ENCODE results near the gene WDTC1. TPM values are rescaled to one million over a fixed set of nuclear protein-coding genes. Genes with fewer than 3 reads are reported as not detected.

WDTC1 gene
- total RNA-seq, 2 experiments from 2014 or later: 28.9 to 32.6 TPM

DNA sequence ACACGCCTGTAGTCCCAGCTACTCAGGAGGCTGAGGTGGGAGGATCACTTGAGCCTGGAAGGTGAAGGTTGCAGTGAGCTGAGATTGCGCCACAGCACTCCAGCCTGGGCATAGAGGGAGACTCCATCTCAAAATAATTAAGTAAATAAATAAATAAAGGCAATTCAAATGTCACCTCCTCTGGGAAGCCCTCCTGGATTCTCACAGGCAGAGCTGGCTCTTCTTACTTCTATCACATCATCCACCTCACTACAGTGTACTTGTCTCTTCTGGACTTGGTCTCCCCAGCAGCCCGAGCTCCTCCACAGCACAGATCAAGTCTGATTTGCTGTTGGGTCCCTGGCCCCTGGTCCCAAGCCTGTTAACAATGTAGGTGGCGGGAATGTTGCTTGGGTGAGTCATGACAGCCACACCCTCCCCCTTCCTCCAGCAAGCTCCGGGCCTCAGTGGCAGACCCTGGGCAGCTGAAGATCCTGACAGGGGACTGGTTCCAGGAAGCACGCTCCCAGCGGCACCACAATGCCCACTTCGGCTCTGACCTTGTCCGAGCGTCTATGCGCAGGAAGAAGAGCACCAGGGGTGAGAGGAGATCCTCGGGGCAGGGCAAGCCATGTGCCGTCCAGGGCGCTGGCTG is 112.7 kb downstream of the WDTC1 start:
- CTCF ChIA-PET: interaction anchor here (1.1 to 7.2 kb wide), 5 partner anchors 10 to 47 kb away, joined by 3 to 136 read pairs (median 12); partner anchors contain the start of gene MAP3K6
- Mint-ChIP-seq H3K27ac (no peak overlapping the region), H3K27me3 (no peaks in the 10 kb centered on the region), H3K4me1 (peaks cover 25% of the 10 kb centered on the region), H3K9me3 (ENCODE audit: low read depth) (no peaks in the 10 kb centered on the region), H3K36me3 (peaks cover 10% of the 10 kb centered on the region), H3K4me3 (no peak overlapping the region)
- no peak for DNase-seq
- ATAC-seq: no peak

- no peak for DNase-seq
- H3K27ac Mint-ChIP-seq: no peak overlapping the region
- peaks cover 9% of the 10 kb centered on the region for H3K4me1 Mint-ChIP-seq
- H3K4me3 Mint-ChIP-seq: peak overlapping the region; percentile 46
- CTCF ChIA-PET: interaction anchor here (0.7 to 2.3 kb wide), 4 partner anchors 8 to 638 kb away, joined by 3 to 11 read pairs (median 7); no protein-coding TSS in a partner anchor
- no peaks in the 10 kb centered on the region for H3K9me3 Mint-ChIP-seq (ENCODE audit: low read depth)
- peak; percentile 73 for ATAC-seq
- peaks cover 7% of the 10 kb centered on the region for H3K36me3 Mint-ChIP-seq
- no peaks in the 10 kb centered on the region for H3K27me3 Mint-ChIP-seq
Measured at GRCh38 chr1:27348861-27349783, 114.7 kb downstream of the WDTC1 start.

- peaks cover 5% of the 10 kb centered on the region for H3K4me1 Mint-ChIP-seq
- no peak overlapping the region for H3K27ac Mint-ChIP-seq
- CTCF ChIA-PET: interaction anchor here (1.4 to 2.3 kb wide), 3 partner anchors 7 to 18 kb away, joined by 4 to 11 read pairs (median 10); partner anchors contain the start of gene SYTL1
- H3K9me3 Mint-ChIP-seq (ENCODE audit: low read depth): no peaks in the 10 kb centered on the region
- no peaks in the 10 kb centered on the region for H3K27me3 Mint-ChIP-seq
- H3K36me3 Mint-ChIP-seq: peaks cover 5% of the 10 kb centered on the region
- no peak overlapping the region for H3K4me3 Mint-ChIP-seq
- ATAC-seq: no peak
- DNase-seq: no peak
Measured at GRCh38 chr1:27349784-27350662, 115.6 kb downstream of the WDTC1 start.

GRCh38 chr1:27350663-27351540 is 116.5 kb downstream of the WDTC1 start:
- Mint-ChIP-seq H3K27ac (no peak overlapping the region), H3K36me3 (peaks cover 5% of the 10 kb centered on the region), H3K4me3 (no peak overlapping the region), H3K9me3 (ENCODE audit: low read depth) (no peaks in the 10 kb centered on the region), H3K27me3 (no peaks in the 10 kb centered on the region), H3K4me1 (peaks cover 13% of the 10 kb centered on the region)
- CTCF ChIA-PET: interaction anchor here (1.1 to 1.4 kb wide), 2 partner anchors 10 to 18 kb away, joined by 3 to 4 read pairs; partner anchors contain the start of gene SYTL1
- DNase-seq (no peak), ATAC-seq (no peak)

DNA sequence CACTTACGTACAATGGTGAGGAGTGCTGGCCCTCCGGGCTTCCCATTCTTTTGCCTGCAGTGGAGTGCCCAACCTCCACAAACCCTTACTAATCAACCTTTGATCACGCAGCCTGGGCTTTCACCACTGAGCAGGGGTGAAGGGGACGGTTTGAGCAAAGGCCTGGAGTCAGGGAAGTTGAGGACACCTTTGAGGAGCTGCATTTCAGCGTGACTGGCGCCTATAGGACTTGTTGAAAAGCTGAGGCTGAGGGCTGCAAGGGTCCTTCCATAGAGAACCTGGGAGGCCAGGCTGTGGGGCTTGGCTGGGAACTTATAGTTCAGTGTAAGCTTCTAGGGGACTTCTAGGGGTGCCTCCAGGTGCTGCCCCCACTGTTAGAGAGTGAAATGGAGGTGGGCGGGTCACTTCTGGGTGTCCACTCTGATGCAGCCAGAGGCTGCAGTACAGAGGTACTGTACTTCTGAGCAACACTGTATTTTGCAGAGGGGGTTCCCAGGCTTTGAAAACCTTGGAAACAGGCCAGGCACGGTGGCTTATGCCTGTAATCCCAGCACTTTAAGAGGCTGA is 117.2 kb downstream of the WDTC1 start:
- H3K27me3 Mint-ChIP-seq: no peaks in the 10 kb centered on the region
- CTCF ChIA-PET: interaction anchor here (1.1 to 1.5 kb wide), 4 partner anchors 10 to 44 kb away, joined by 3 to 4 read pairs (median 4); partner anchors contain the start of genes MAP3K6 and SYTL1
- H3K36me3 Mint-ChIP-seq: peaks cover 2% of the 10 kb centered on the region
- DNase-seq (no peak), ATAC-seq (no peak)
- no peak overlapping the region for H3K27ac Mint-ChIP-seq
- H3K9me3 Mint-ChIP-seq (ENCODE audit: low read depth): no peaks in the 10 kb centered on the region
- H3K4me3 Mint-ChIP-seq: no peak overlapping the region
- peaks cover 20% of the 10 kb centered on the region for H3K4me1 Mint-ChIP-seq

- H3K36me3 Mint-ChIP-seq: no peaks in the 10 kb centered on the region
- H3K27me3 Mint-ChIP-seq: no peaks in the 10 kb centered on the region
- ATAC-seq: no peak
- H3K4me1 Mint-ChIP-seq: peaks cover 32% of the 10 kb centered on the region
- CTCF ChIA-PET: interaction anchor here (1.5 to 8.2 kb wide), 4 partner anchors 9 to 43 kb away, joined by 4 to 136 read pairs (median 100); partner anchors contain the start of genes MAP3K6 and SYTL1
- H3K27ac Mint-ChIP-seq: no peak overlapping the region
- no peaks in the 10 kb centered on the region for H3K9me3 Mint-ChIP-seq (ENCODE audit: low read depth)
- no peak for DNase-seq
- no peak overlapping the region for H3K4me3 Mint-ChIP-seq
Measured at GRCh38 chr1:27353166-27353565, 118.7 kb downstream of the WDTC1 start.

DNA sequence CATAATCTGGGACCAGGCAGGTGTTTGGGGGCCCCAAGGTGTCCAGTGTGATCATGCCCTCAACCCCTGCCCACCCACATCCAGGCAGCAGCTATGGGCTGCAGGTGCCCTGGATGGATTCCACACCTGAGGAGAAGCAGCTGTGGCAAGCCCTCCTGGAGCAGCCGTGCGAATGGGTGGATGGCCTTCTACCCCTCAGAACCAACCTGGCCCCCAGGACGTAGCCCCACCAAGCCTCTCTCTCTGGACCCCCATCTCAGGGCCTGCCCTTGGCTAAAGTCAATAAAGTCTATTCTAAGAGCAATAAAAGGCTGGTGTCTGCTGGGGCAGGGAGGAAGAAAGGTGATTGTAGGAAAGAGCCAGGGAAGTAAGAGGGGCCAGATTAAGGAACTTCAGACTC is 119.2 kb downstream of the WDTC1 start:
- no peak for DNase-seq
- ATAC-seq: no peak
- Mint-ChIP-seq H3K36me3 (no peaks in the 10 kb centered on the region), H3K27ac (no peak overlapping the region), H3K4me3 (no peak overlapping the region), H3K27me3 (no peaks in the 10 kb centered on the region), H3K4me1 (peaks cover 32% of the 10 kb centered on the region), H3K9me3 (ENCODE audit: low read depth) (no peaks in the 10 kb centered on the region)
- CTCF ChIA-PET: interaction anchor here (7.7 to 8.2 kb wide), 3 partner anchors 9 to 20 kb away, joined by 73 to 136 read pairs (median 127); partner anchors contain the start of genes MAP3K6 and SYTL1

- Mint-ChIP-seq H3K27ac (peak overlapping the region; percentile 93), H3K4me1 (peaks cover 44% of the 10 kb centered on the region), H3K27me3 (peaks cover 8% of the 10 kb centered on the region), H3K4me3 (peak overlapping the region; percentile 73), H3K36me3 (no peaks in the 10 kb centered on the region), H3K9me3 (ENCODE audit: low read depth) (no peaks in the 10 kb centered on the region)
- CTCF ChIA-PET: interaction anchor here (0.6 to 8.2 kb wide), 11 partner anchors 12 to 60 kb away, joined by 3 to 136 read pairs (median 5); partner anchors contain the start of genes GPR3, MAP3K6 and SYTL1
- DNase-seq: no peak
- no peak for ATAC-seq
Measured at GRCh38 chr1:27355683-27356082, 121.3 kb downstream of the WDTC1 start.

DNA sequence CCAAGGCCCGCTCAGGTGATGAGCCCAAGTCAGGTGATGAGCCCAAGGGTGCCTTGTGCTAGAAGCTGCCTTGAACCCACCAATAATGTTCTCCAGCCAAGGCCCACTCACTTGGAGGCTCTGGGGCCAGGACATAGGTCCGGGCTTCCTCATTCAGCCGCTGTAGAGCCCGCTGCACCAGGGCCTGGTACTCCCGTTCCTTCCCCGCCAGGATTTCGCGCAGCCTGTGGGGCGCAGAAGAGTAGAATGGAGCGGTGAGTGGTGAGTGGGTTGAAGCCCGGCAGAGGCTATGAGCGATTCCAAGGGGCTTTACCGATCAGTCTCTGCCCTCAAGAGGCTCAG is 121.8 kb downstream of the WDTC1 start:
- H3K4me3 Mint-ChIP-seq: peak overlapping the region; percentile 73
- H3K9me3 Mint-ChIP-seq (ENCODE audit: low read depth): no peaks in the 10 kb centered on the region
- peak overlapping the region; percentile 93 for H3K27ac Mint-ChIP-seq
- ATAC-seq: no peak
- peaks cover 44% of the 10 kb centered on the region for H3K4me1 Mint-ChIP-seq
- CTCF ChIA-PET: interaction anchor here (0.6 to 8.2 kb wide), 10 partner anchors 12 to 60 kb away, joined by 3 to 136 read pairs (median 17); partner anchors contain the start of genes GPR3, MAP3K6 and SYTL1
- no peaks in the 10 kb centered on the region for H3K36me3 Mint-ChIP-seq
- peaks cover 8% of the 10 kb centered on the region for H3K27me3 Mint-ChIP-seq
- DNase-seq: no peak

GRCh38 chr1:27356619-27357280 is 122.3 kb downstream of the WDTC1 start:
- peaks cover 8% of the 10 kb centered on the region for H3K27me3 Mint-ChIP-seq
- ATAC-seq: peak; percentile 38
- CTCF ChIA-PET: interaction anchor here (0.6 to 8.2 kb wide), 41 partner anchors 8 to 348 kb away, joined by 3 to 136 read pairs (median 4); partner anchors contain the start of genes CD164L2, FCN3, GPR3 and MAP3K6
- H3K9me3 Mint-ChIP-seq (ENCODE audit: low read depth): no peaks in the 10 kb centered on the region
- H3K4me1 Mint-ChIP-seq: peaks cover 44% of the 10 kb centered on the region
- H3K36me3 Mint-ChIP-seq: no peaks in the 10 kb centered on the region
- peak overlapping the region; percentile 73 for H3K4me3 Mint-ChIP-seq
- peak; percentile 74 for DNase-seq
- H3K27ac Mint-ChIP-seq: peak overlapping the region; percentile 93

All from activated CD8-positive, alpha-beta memory T cell treated with anti-CD3 and anti-CD28 coated beads, Interleukin-2, amount 10 ng/mL, durations not matched to agents 7 days and 5 days (primary cell).